Muscle of leg (tissue), 11 donors: ENCODE results near the gene ACSF2. TPM values are rescaled to one million over a fixed set of nuclear protein-coding genes. Genes with fewer than 3 reads are reported as not detected.
"Not testable (repeated sequence)": the region's sequence is repeated elsewhere in the genome, so short reads cannot be mapped to it uniquely, and the experiment has no call there.

ENCODE experiments used
- DNase-seq: peaks from one replicate; pipeline ENCODE4 v3.0.0; 2013
- H3K27ac ChIP-seq: one replicate; pipeline ENCODE4 v1.5.1; 2013; ENCODE audit warnings: mild to moderate bottlenecking, low read length, control low read depth
- H3K27me3 ChIP-seq: one replicate; pipeline ENCODE4 v1.6.1; 2013; ENCODE audit warnings: low read length; ENCODE audit not compliant: control insufficient read depth, insufficient read depth
- H3K36me3 ChIP-seq: one replicate; pipeline ENCODE4 v1.6.1; 2013; ENCODE audit warnings: low read length; ENCODE audit not compliant: control insufficient read depth, insufficient read depth
- H3K4me1 ChIP-seq: one replicate; pipeline ENCODE4 v1.6.1; 2013; ENCODE audit warnings: low read length; ENCODE audit not compliant: control insufficient read depth, insufficient read depth
- H3K4me3 ChIP-seq: one replicate; pipeline ENCODE4 v1.5.1; 2013; ENCODE audit warnings: low read length, control low read depth
- H3K9me3 ChIP-seq: replicated peaks from 2 replicates; pipeline ENCODE4 v1.6.1; 2013; ENCODE audit warnings: low read depth, low read length; ENCODE audit not compliant: control insufficient read depth
- WGBS: methylation state at CpG from one replicate; pipeline ENCODE4 v1.1.5; 2013; ENCODE audit warnings: missing lambda C conversion rate; ENCODE audit not compliant: insufficient coverage; 5-methylcytosine and 5-hydroxymethylcytosine counted together
- polyA plus RNA-seq, 8 donors: library from polyadenylated mRNA; unstranded; fragments of 120-200 nt; gene quantifications; one replicate each; pipeline versions ENCODE4 v1.2.1 to v1.2.3, GENCODE V29; 2013; ENCODE audit warnings: inconsistent platforms in 1 of 8, low replicate concordance in 1 of 8; ENCODE audit not compliant: insufficient read length in 8 of 8, insufficient read depth in 1 of 8
- total RNA-seq: library from RNA; stranded (reverse); fragments of 120-200 nt; gene quantifications from one replicate; pipeline ENCODE4 v1.2.4, GENCODE V29; 2013

The ACSF2 gene
- total and polyA plus RNA-seq, 9 donors, result 60.4 to 81.6 (median 65.8) TPM

- Histone ChIP-seq H3K4me1 (no peaks in the 10 kb centered on the region), H3K36me3 (peaks cover 97% of the 10 kb centered on the region), H3K4me3 (no peak overlapping the region), H3K9me3 (no peaks in the 10 kb centered on the region), H3K27ac (no peak overlapping the region), H3K27me3 (no peaks in the 10 kb centered on the region)
- no peak for DNase-seq
- 97% methylated on average over 3 of the region's 3 CpGs for WGBS
These were observed 37.3 kb upstream of the ACSF2 start for GRCh38 chr17:50388728-50389127.

- Histone ChIP-seq H3K4me1 (no peaks in the 10 kb centered on the region), H3K27ac (no peak overlapping the region), H3K9me3 (no peaks in the 10 kb centered on the region), H3K36me3 (peaks cover 97% of the 10 kb centered on the region), H3K27me3 (no peaks in the 10 kb centered on the region), H3K4me3 (no peak overlapping the region)
- no peak for DNase-seq
- 100% methylated on average over 1 of the region's 6 CpGs for WGBS
These were observed 36.5 kb upstream of the ACSF2 start for GRCh38 chr17:50389534-50389933.

GRCh38 chr17:50392621-50393020, 33.4 kb upstream of the ACSF2 start:
- H3K4me3 ChIP-seq, result no peak overlapping the region
- WGBS, result 90% methylated on average over 6 of the region's 6 CpGs
- no peak for DNase-seq
- no peaks in the 10 kb centered on the region for H3K27me3 ChIP-seq
- no peaks in the 10 kb centered on the region for H3K9me3 ChIP-seq
- H3K4me1 ChIP-seq, result peaks cover 15% of the 10 kb centered on the region
- H3K36me3 ChIP-seq, result peaks cover 77% of the 10 kb centered on the region
- no peak overlapping the region for H3K27ac ChIP-seq

- no peaks in the 10 kb centered on the region for H3K27me3 ChIP-seq
- H3K4me1 ChIP-seq, result peaks cover 18% of the 10 kb centered on the region
- WGBS, result 97% methylated on average over 5 of the region's 5 CpGs
- H3K4me3 ChIP-seq, result no peak overlapping the region
- H3K27ac ChIP-seq, result no peak overlapping the region
- peaks cover 66% of the 10 kb centered on the region for H3K36me3 ChIP-seq
- DNase-seq, result no peak
- no peaks in the 10 kb centered on the region for H3K9me3 ChIP-seq
These were observed 32.3 kb upstream of the ACSF2 start for GRCh38 chr17:50393700-50394099.

- Histone ChIP-seq H3K4me1 (peaks cover 18% of the 10 kb centered on the region), H3K27ac (no peak overlapping the region), H3K36me3 (peaks cover 57% of the 10 kb centered on the region), H3K27me3 (no peaks in the 10 kb centered on the region), H3K9me3 (no peaks in the 10 kb centered on the region), H3K4me3 (no peak overlapping the region)
- no peak for DNase-seq
- WGBS, result 20% methylated on average over 1 of the region's 3 CpGs
These were observed 31.3 kb upstream of the ACSF2 start for GRCh38 chr17:50394711-50395110.

GRCh38 chr17:50396261-50397110, 29.5 kb upstream of the ACSF2 start:
- H3K4me3 ChIP-seq, result peak overlapping the region; percentile 90
- WGBS, result 1% methylated on average over 28 of the region's 30 CpGs
- no peaks in the 10 kb centered on the region for H3K9me3 ChIP-seq
- peak; percentile 74 for DNase-seq
- H3K36me3 ChIP-seq, result peaks cover 40% of the 10 kb centered on the region
- no peaks in the 10 kb centered on the region for H3K27me3 ChIP-seq
- H3K4me1 ChIP-seq, result peaks cover 18% of the 10 kb centered on the region
- H3K27ac ChIP-seq, result peak overlapping the region; percentile 81

GRCh38 chr17:50397111-50397918, 28.7 kb upstream of the ACSF2 start, which contains the start of gene LRRC59:
LRRC59 (minus strand) TSS chr17:50397523; CDS start chr17:50397317, 206 bp downstream.
- Histone ChIP-seq H3K4me3 (peak within 1 kb of the TSS; percentile 90), H3K9me3 (no peaks in the 10 kb centered on the region), H3K27ac (peak within 1 kb of the TSS; percentile 81), H3K27me3 (no peaks in the 10 kb centered on the region), H3K36me3 (peaks cover 31% of the 10 kb centered on the region), H3K4me1 (peaks cover 18% of the 10 kb centered on the region)
- DNase-seq, result peak; percentile 92
- under 1% methylated on average over 59 of the region's 70 CpGs for WGBS

- DNase-seq, result no peak
- H3K4me3 ChIP-seq, result peak overlapping the region; percentile 90
These were observed 28.1 kb upstream of the ACSF2 start for GRCh38 chr17:50397919-50398285.

GRCh38 chr17:50398672-50399071, 27.3 kb upstream of the ACSF2 start:
- not testable (repeated sequence) for H3K4me3 ChIP-seq, H3K9me3 ChIP-seq, H3K27me3 ChIP-seq, H3K27ac ChIP-seq, DNase-seq
- H3K36me3 ChIP-seq, result peaks cover 18% of the 10 kb centered on the region
- H3K4me1 ChIP-seq, result peaks cover 18% of the 10 kb centered on the region
- 86% methylated on average over 1 of the region's 3 CpGs for WGBS

More at GRCh38 chr17:50397919-50398285, 28.1 kb upstream of the ACSF2 start:
- Histone ChIP-seq H3K9me3 (no peaks in the 10 kb centered on the region), H3K36me3 (peaks cover 26% of the 10 kb centered on the region), H3K27ac (no peak overlapping the region), H3K27me3 (no peaks in the 10 kb centered on the region), H3K4me1 (peaks cover 18% of the 10 kb centered on the region)
- WGBS, result 40% methylated on average over 5 of the region's 9 CpGs

- H3K36me3 ChIP-seq, H3K9me3 ChIP-seq, DNase-seq, H3K27me3 ChIP-seq, H3K4me3 ChIP-seq, H3K27ac ChIP-seq: not testable (repeated sequence)
- 71% methylated on average over 2 of the region's 8 CpGs for WGBS
- H3K4me1 ChIP-seq, result peaks cover 18% of the 10 kb centered on the region
These were observed 26.4 kb upstream of the ACSF2 start for GRCh38 chr17:50399591-50399990.
